Measurements from ENCODE around the gene FBXO33. TPM values are rescaled to one million over a fixed set of nuclear protein-coding genes. Genes with fewer than 3 reads are reported as not detected.

Gene FBXO33
- polyA plus RNA-seq, 1 donor from 2014 or later: 32.0 TPM

DNA sequence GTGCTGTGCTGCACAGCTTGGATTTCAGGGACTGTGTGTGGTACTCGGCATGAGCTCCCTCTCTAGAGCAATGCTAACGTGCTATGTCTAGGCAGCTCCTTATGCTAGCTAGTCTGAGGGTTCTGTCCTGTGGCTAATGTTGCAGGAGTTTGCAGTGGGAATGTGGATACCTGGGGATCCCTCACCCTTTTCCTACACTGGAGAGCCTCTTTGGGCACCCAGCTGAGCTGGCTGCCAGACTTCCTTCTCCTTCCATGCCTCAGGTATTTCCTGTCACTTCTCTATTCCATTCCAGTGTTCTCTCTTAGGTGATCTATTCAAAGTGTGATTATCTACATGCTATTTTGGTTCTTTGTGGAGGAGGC is 64.9 kb downstream of the FBXO33 start:
- no peaks in the 10 kb centered on the region for H3K27me3 ChIP-seq (ENCODE audit: insufficient read depth, low read depth, low read length)
- no peak overlapping the region for H3K4me3 ChIP-seq (ENCODE audit: low read length)
- no peak overlapping the region for H2AFZ ChIP-seq (ENCODE audit: low read depth, low read length)
- no peak overlapping the region for H3K27ac ChIP-seq (ENCODE audit: low read length)
- H3F3A ChIP-seq (ENCODE audit: insufficient read depth, low read length, poor library complexity, severe bottlenecking): no peaks in the 10 kb centered on the region
- no peaks in the 10 kb centered on the region for H4K20me1 ChIP-seq (ENCODE audit: insufficient read depth)
- H3K9ac ChIP-seq (ENCODE audit: low read length): no peak overlapping the region
- TF ChIP-seq EZH2 (IDR thresholded peaks at IDR 0.05; ENCODE audit: borderline replicate concordance, insufficient read depth, low read length, poor library complexity, severe bottlenecking) (no peak), POLR2AphosphoS5 (IDR thresholded peaks at IDR 0.05) (no peak), SMC3 (conservative IDR thresholded peaks at IDR 0.05; ENCODE audit: poor library complexity) (no peak), EP300 (conservative IDR thresholded peaks at IDR 0.05; ENCODE audit: poor library complexity, severe bottlenecking) (no peak), RAD21 (conservative IDR thresholded peaks at IDR 0.05) (no peak), MXI1 (conservative IDR thresholded peaks at IDR 0.05; ENCODE audit: poor library complexity, severe bottlenecking) (no peak), TAF1 (IDR thresholded peaks at IDR 0.05; ENCODE audit: low read depth) (no peak)
- TF ChIP-seq, protein P1, sequence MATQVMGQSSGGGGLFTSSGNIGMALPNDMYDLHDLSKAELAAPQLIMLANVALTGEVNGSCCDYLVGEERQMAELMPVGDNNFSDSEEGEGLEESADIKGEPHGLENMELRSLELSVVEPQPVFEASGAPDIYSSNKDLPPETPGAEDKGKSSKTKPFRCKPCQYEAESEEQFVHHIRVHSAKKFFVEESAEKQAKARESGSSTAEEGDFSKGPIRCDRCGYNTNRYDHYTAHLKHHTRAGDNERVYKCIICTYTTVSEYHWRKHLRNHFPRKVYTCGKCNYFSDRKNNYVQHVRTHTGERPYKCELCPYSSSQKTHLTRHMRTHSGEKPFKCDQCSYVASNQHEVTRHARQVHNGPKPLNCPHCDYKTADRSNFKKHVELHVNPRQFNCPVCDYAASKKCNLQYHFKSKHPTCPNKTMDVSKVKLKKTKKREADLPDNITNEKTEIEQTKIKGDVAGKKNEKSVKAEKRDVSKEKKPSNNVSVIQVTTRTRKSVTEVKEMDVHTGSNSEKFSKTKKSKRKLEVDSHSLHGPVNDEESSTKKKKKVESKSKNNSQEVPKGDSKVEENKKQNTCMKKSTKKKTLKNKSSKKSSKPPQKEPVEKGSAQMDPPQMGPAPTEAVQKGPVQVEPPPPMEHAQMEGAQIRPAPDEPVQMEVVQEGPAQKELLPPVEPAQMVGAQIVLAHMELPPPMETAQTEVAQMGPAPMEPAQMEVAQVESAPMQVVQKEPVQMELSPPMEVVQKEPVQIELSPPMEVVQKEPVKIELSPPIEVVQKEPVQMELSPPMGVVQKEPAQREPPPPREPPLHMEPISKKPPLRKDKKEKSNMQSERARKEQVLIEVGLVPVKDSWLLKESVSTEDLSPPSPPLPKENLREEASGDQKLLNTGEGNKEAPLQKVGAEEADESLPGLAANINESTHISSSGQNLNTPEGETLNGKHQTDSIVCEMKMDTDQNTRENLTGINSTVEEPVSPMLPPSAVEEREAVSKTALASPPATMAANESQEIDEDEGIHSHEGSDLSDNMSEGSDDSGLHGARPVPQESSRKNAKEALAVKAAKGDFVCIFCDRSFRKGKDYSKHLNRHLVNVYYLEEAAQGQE (IDR thresholded peaks at IDR 0.05; ENCODE audit: borderline replicate concordance): no peak
- TF ChIP-seq, protein P2, sequence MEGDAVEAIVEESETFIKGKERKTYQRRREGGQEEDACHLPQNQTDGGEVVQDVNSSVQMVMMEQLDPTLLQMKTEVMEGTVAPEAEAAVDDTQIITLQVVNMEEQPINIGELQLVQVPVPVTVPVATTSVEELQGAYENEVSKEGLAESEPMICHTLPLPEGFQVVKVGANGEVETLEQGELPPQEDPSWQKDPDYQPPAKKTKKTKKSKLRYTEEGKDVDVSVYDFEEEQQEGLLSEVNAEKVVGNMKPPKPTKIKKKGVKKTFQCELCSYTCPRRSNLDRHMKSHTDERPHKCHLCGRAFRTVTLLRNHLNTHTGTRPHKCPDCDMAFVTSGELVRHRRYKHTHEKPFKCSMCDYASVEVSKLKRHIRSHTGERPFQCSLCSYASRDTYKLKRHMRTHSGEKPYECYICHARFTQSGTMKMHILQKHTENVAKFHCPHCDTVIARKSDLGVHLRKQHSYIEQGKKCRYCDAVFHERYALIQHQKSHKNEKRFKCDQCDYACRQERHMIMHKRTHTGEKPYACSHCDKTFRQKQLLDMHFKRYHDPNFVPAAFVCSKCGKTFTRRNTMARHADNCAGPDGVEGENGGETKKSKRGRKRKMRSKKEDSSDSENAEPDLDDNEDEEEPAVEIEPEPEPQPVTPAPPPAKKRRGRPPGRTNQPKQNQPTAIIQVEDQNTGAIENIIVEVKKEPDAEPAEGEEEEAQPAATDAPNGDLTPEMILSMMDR (IDR thresholded peaks at IDR 0.05; ENCODE audit: poor library complexity, severe bottlenecking): no peak
- no peaks in the 10 kb centered on the region for H3K9me2 ChIP-seq (ENCODE audit: insufficient read depth, low read length)
- H3K9me3 ChIP-seq (ENCODE audit: low read length): no peaks in the 10 kb centered on the region
- no peaks in the 10 kb centered on the region for H3K36me3 ChIP-seq (ENCODE audit: insufficient read depth, low read length)
- no peak overlapping the region for H3K4me2 ChIP-seq (ENCODE audit: low read length)
- no peaks in the 10 kb centered on the region for H3K79me2 ChIP-seq (replicated peaks; ENCODE audit: insufficient read depth, low read length)

DNA sequence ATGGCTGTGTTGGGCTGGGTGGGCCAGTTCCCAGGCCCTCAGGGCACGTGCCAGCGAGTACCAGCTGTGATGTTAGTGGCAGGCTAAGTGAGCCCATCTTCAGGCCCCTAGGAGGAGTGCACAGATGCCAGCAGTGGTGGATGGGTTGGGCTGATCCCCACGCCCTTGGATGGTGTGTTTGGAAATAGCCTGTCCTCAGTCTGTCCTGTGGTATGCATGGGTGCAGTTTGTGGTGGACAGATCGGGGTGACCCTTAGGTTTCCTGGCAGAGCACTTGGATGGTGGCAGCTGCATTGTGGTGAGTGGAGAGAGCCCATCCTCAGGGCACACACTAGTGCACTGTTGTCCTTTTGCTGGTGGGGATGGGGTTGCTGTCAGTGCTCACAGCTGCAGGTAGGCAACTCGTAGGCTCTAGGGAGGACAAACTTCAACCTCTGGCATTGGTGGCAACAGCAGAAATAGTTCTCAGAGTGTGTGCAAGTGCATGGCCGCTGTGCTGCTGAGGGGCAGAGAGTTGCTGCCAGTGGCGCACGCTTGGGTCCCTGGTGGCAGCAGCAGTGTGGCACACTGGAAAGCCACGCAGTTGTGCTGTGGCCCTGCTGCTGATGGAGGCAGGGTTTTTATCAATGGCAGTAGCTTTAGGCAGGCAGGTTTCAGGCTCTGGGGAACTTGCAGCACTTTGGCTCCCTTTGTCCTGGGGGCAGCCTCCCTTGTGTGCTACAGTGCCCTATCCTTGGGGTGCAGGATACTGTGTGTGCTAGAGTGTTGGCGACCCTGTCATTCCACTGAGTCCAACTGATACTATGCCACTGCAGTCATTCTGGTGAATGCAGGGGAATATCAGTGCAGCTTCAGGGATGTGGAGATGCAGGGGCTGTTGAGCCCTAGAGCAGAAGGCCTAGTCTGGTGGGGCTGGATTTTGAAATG is 65.5 kb downstream of the FBXO33 start:
- H3K9me3 ChIP-seq (ENCODE audit: low read length): no peaks in the 10 kb centered on the region
- no peak overlapping the region for H3K27ac ChIP-seq (ENCODE audit: low read length)

More for the DNA sequence above, 65.5 kb downstream of the FBXO33 start:
- Histone ChIP-seq H3K9ac (ENCODE audit: low read length) (no peak overlapping the region), H3K4me2 (ENCODE audit: low read length) (no peak overlapping the region), H3K27me3 (ENCODE audit: insufficient read depth, low read depth, low read length) (no peaks in the 10 kb centered on the region), H3K9me2 (ENCODE audit: insufficient read depth, low read length) (no peaks in the 10 kb centered on the region), H3K79me2 (replicated peaks; ENCODE audit: insufficient read depth, low read length) (no peaks in the 10 kb centered on the region), H3F3A (ENCODE audit: insufficient read depth, low read length, poor library complexity, severe bottlenecking) (no peaks in the 10 kb centered on the region), H3K4me3 (ENCODE audit: low read length) (no peak overlapping the region), H4K20me1 (ENCODE audit: insufficient read depth) (no peaks in the 10 kb centered on the region), H3K36me3 (ENCODE audit: insufficient read depth, low read length) (no peaks in the 10 kb centered on the region), H2AFZ (ENCODE audit: low read depth, low read length) (no peak overlapping the region)
- TF ChIP-seq TAF1 (IDR thresholded peaks at IDR 0.05; ENCODE audit: low read depth) (no peak), RAD21 (conservative IDR thresholded peaks at IDR 0.05) (no peak), EZH2 (IDR thresholded peaks at IDR 0.05; ENCODE audit: borderline replicate concordance, insufficient read depth, low read length, poor library complexity, severe bottlenecking) (no peak), SMC3 (conservative IDR thresholded peaks at IDR 0.05; ENCODE audit: poor library complexity) (no peak), POLR2AphosphoS5 (IDR thresholded peaks at IDR 0.05) (no peak), MXI1 (conservative IDR thresholded peaks at IDR 0.05; ENCODE audit: poor library complexity, severe bottlenecking) (no peak), EP300 (conservative IDR thresholded peaks at IDR 0.05; ENCODE audit: poor library complexity, severe bottlenecking) (no peak)
- TF ChIP-seq, protein P1 (IDR thresholded peaks at IDR 0.05; ENCODE audit: borderline replicate concordance): no peak
- TF ChIP-seq, protein P2 (IDR thresholded peaks at IDR 0.05; ENCODE audit: poor library complexity, severe bottlenecking): no peak
